NCI-H82 treated with DMSO at 0.1 percent for 48 hours (cell line): ENCODE results near the gene CNDP2.
"Not testable (repeated sequence)": the region's sequence is repeated elsewhere in the genome, so short reads cannot be mapped to it uniquely, and the experiment has no call there.

Experiments used
- DNase-seq: peaks from one replicate; lab custom pipeline; 2025; ENCODE audit not compliant: unreplicated experiment; lab: John Stamatoyannopoulos, UW

The CNDP2 gene

GRCh38 chr18:74516271-74517235, 20.4 kb downstream of the CNDP2 start:
- no peak for DNase-seq

DNA sequence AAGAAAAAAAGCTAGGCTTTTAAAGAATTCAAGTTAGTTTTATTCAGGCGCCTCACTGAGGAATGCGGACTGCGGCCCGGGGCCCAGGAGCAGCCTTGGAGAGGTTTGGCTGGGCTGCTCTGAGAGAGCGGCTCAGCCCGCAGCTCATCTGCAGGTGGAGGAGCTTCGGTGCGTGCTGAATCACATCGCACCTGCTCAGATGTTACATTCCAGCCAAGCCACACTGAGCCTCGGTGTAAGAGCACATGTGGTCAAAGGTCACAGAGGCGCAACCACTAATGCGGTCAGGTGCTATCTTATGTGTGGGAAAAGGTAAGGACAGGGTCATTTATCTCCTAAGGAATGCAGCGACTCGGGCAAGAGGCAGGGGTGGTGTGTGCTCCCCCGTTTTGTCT, 21.1 kb downstream of the CNDP2 start:
- no peak for DNase-seq

GRCh38 chr18:74518456-74519295, 22.5 kb downstream of the CNDP2 start:
- no peak for DNase-seq

GRCh38 chr18:74519320-74520095, 23.3 kb downstream of the CNDP2 start:
- no peak for DNase-seq

DNA sequence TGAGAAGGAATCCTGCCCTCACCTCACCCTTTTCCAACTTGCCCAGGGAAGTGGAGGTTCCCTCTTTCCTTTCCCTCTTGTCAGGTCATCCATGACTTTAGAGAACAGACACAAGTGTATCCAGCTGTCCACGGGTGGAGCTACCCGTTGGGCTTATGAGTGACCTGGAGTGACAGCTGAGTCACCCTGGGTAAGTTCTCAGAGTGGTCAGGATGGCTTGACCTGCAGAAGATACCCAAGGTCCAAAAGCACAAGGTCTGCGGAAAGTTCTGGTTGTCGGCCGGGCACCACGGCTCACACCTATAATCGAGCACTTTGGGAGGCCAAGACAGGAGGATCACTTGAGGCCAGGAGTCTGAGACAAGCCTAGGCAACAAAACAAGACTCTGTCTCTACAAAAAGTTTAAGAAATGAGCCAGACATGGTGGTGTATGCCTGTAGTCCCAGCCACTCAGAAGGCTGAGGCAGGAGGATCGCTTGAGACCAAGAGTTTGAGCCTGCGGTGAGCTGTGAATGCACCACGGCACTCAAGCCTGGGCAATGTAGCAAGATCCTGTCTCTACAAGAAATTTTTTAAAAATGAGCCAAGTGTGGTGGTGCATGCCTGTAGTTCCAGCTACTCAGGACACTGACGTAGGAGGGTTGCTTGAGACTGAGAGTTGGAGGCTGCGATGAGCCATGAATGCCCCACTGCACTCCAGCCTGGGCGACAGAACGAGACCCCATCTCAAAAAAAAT, 24.1 kb downstream of the CNDP2 start:
- no peak for DNase-seq

- no peak for DNase-seq
Observed at GRCh38 chr18:74521068-74521725, 25.0 kb downstream of the CNDP2 start.

GRCh38 chr18:74522635-74523548, 26.7 kb downstream of the CNDP2 start:
- no peak for DNase-seq

- no peak for DNase-seq
Observed at GRCh38 chr18:74524097-74524496, 27.9 kb downstream of the CNDP2 start.

DNA sequence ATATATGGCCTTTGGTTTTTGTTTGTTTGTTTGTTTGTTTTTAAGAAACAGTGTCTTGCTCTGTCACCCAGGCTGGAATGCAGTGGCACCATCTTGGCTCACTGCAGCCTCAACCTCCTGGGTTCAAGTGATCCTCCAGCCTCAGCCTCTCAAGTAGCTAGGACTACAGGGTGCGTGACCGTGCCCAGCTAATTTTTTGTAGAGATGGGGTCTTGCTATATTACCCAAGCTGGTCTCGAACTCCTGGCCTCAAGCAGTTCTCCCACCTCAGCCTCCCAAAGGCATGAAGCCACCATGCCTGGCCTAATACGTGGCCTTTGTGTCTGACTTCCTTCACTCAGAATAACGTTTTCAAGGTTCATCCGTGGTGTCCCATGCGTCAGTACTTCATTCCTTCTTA, 28.8 kb downstream of the CNDP2 start:
- not testable (repeated sequence) for DNase-seq

DNA sequence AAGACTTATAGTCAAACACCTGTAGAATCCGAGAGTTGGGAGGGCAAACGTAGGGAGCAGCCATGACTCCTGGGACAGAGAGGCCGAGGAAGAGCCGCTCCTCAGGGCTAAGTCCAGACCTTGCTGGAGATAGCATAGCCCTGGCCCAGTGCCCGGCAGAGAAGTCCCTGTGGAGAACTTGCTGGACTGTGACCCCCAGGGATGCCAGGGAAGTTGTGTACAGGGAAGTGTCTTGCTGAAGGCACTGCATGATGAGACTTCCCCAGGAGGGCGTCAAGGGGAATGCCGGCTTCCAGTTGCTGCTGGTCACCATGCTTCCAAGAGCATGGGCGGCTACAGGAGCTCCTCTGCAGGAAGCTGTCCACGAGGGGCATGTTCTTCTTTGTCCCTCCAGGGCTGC, 29.6 kb downstream of the CNDP2 start:
- DNase-seq = no peak

- DNase-seq = no peak
Observed at GRCh38 chr18:74526488-74526887, 30.3 kb downstream of the CNDP2 start.

- DNase-seq = no peak
Observed at GRCh38 chr18:74528478-74528877, 32.3 kb downstream of the CNDP2 start.

GRCh38 chr18:74528913-74529312, 32.8 kb downstream of the CNDP2 start:
- DNase-seq = no peak

GRCh38 chr18:74529378-74529777, 33.2 kb downstream of the CNDP2 start:
- no peak for DNase-seq

DNA sequence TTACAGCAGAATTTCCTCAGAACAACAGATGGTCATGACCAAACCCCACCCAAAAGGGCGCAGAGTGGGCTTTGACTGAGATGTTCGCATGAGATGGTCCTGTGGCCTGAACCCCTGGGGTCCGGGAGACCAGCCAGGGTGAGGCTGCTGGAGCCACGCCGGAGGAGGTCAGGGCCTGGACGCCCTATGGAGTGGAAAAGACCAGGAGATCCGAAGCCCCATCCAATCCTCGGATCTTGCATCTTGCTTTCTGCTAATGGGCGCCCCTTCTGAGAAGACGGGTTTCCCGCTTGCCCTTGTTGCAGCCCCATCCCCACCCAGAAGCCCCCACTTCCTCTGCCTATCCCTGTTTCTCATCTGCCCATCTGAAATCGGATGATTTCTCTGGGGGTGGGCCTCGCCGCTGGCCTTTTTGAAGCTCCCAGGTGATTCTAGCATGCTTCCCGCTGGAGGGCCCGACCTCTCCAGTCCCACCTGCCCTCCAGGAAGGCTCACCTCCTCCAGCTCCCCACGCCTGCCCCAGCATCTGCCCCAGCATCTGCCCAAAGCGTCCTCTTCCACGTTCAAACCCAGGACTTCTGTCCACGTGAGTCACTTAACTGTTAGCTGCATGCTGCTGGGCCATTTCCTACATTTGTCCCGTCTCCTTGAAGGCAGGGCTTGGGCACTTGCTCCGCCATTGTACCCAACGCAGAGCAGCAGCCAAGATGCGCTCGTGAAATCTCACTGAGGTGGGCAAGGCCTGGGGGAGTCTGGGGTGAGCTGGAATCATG, 33.8 kb downstream of the CNDP2 start:
- no peak for DNase-seq

DNA sequence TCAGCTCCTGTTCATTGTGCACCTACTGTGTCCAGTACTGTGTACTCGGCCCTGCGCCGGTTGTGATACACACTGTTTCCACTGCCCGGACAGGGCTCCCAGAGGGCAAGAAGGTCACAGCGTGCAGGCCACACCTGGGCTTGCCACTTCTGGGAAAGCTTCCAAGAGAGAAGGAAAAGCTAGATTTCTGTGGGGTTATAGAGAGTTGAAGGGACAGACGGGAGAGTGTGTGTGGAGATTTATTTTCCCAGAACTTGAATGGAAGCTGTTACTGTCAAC, 34.4 kb downstream of the CNDP2 start:
- no peak for DNase-seq

GRCh38 chr18:74531043-74531442, 34.9 kb downstream of the CNDP2 start:
- no peak for DNase-seq

GRCh38 chr18:74532511-74533025, 36.4 kb downstream of the CNDP2 start:
- DNase-seq = no peak
